Suprapubic skin (tissue), 3 donors: ENCODE measurements around the gene PDZRN3.

Source experiments
- POLR2AphosphoS5 ChIP-seq, 3 donors: sonication (generic); formaldehyde crosslinking; IDR thresholded peaks; one replicate each; pipeline ENCODE4 v1.6.1; 2017; ENCODE audit warnings: antibody characterized with exemption in 3 of 3
- TF ChIP-seq, protein P1 (sequence below), 2 donors: fragments of 200-600 bp in 1 of 2; fragments of 450-650 bp in 1 of 2; sonication (generic) in 1 of 2; IDR thresholded peaks; one replicate each; pipeline ENCODE4 v1.5.1; 2016 to 2019; ENCODE audit warnings: antibody characterized with exemption in 2 of 2, mild to moderate bottlenecking in 1 of 2, moderate library complexity in 1 of 2

DNA sequence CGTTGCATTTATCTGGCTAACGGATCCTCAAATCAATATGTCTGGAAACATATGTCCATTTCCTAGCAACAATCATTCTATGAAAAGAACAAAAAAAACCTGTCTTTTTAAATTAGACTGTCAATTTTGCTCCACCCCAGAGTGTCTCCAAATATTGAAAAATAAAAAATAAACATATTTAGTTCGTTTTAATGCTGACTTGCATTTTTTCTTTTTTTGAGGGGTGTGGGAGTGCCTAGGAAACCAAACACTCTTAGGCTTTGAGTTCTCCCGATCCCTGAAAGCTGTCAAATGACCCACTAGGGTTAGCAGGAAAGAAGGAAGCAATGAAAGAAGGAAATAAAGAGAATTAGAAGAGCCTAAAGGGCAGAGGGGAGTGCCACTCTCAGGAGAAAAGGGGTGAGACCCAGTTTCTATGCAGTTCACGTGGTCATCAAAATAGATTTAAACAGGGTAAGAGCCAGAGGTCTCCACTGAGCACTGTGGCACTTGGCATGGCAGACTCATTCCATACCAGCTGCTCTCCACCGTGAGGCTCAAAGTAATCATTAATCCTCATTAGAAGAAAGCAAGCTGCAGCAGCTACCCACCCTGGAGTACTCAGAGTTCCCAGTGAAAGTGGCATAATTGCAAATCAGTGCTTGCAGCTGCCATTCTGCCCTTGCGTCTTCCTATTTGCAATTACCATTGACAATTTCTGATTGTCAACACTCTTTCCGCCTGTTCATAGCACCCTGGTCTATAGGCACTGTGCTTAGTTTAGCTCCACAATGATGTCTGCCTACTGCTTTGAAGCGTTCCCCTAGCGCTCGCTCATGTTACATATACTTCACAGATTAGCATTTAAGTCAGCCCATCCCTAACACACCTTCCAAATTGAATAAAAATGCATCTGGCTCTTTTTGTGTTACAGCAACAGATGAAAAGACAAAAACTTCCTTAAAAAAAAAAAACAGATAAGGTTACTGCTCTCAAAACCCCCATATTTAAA is 32.3 kb downstream of the PDZRN3 start:
- TF ChIP-seq POLR2AphosphoS5 (IDR thresholded peaks at IDR 0.05), result no peak
- TF ChIP-seq, protein P1, sequence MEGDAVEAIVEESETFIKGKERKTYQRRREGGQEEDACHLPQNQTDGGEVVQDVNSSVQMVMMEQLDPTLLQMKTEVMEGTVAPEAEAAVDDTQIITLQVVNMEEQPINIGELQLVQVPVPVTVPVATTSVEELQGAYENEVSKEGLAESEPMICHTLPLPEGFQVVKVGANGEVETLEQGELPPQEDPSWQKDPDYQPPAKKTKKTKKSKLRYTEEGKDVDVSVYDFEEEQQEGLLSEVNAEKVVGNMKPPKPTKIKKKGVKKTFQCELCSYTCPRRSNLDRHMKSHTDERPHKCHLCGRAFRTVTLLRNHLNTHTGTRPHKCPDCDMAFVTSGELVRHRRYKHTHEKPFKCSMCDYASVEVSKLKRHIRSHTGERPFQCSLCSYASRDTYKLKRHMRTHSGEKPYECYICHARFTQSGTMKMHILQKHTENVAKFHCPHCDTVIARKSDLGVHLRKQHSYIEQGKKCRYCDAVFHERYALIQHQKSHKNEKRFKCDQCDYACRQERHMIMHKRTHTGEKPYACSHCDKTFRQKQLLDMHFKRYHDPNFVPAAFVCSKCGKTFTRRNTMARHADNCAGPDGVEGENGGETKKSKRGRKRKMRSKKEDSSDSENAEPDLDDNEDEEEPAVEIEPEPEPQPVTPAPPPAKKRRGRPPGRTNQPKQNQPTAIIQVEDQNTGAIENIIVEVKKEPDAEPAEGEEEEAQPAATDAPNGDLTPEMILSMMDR (IDR thresholded peaks at IDR 0.05), result no peak
